Measurements from ENCODE around the gene RAB29.

The RAB29 gene

DNA sequence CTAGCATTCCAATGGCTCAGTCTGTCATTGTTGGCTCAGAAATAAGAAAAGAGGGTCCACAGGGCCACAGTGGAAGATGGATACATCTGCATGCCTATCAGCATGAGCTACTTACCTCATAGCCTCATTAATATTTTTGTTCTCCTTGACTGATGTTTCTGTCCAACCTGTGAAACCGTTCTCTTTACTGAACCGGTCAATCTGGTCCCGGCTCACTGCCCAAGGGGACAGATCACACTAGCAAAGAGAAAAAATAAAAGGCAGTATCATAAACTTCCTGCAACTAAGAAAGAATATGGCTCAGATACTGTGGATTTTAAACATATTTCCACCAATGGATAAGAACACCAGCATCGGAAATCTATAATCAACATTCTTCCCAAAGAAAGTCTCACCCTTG, 4.7 kb downstream of the RAB29 start:
- no peak overlapping the region for H4K91ac ChIP-seq (ENCODE audit: low read depth, low read length, poor library complexity)
- no peak overlapping the region for H2BK15ac ChIP-seq (ENCODE audit: low read length)
- no peak overlapping the region for H3K9ac ChIP-seq (ENCODE audit: low read depth, low read length, poor library complexity)
- H3K4me3 ChIP-seq (ENCODE audit: low read length in 2 of 2): no peak overlapping the region
- no peak overlapping the region for H3K18ac ChIP-seq (ENCODE audit: low read length)
- DNase-seq (ENCODE audit: low spot score): no peak
- no peak overlapping the region for H3K27ac ChIP-seq (replicated peaks; ENCODE audit: low read length)
- H2BK12ac ChIP-seq (ENCODE audit: low read length): no peak overlapping the region
- no peaks in the 10 kb centered on the region for H3K36me3 ChIP-seq (replicated peaks in 1 of 2; ENCODE audit: control insufficient read depth in 2 of 2, insufficient read depth in 2 of 2, low read length in 2 of 2)
- no peaks in the 10 kb centered on the region for H3K79me1 ChIP-seq (ENCODE audit: low read depth, low read length)
- no peak overlapping the region for H2BK120ac ChIP-seq (ENCODE audit: low read depth, low read length)
- H2BK5ac ChIP-seq (ENCODE audit: low read length): no peak overlapping the region
- H4K8ac ChIP-seq (ENCODE audit: low read depth, low read length): no peak overlapping the region
- no CpG with 5 or more reads among the region's 4 CpGs for WGBS, 2 donors (ENCODE audit: extremely low coverage in 2 of 2, insufficient read length in 2 of 2, insufficient replicate concordance in 1 of 2)
- no peak overlapping the region for H3K4me2 ChIP-seq (ENCODE audit: insufficient read depth, low read length, poor library complexity, severe bottlenecking)
- no peak overlapping the region for H2AFZ ChIP-seq (ENCODE audit: low read length)
- no peak overlapping the region for H3K23ac ChIP-seq (ENCODE audit: low read depth, low read length, poor library complexity)
- peaks cover 0 to 5% of the 10 kb centered on the region in 2 donors for H3K4me1 ChIP-seq (ENCODE audit: control insufficient read depth in 2 of 2, insufficient read depth in 1 of 2, low read depth in 1 of 2, low read length in 2 of 2)
- peaks cover 6 to 52% (median 16%) of the 10 kb centered on the region in 3 experiments for H3K27me3 ChIP-seq (ENCODE audit: control insufficient read depth in 3 of 3, insufficient read depth in 3 of 3, low read depth in 1 of 3, low read length in 3 of 3)
- no peak overlapping the region for H3K14ac ChIP-seq (ENCODE audit: low read length)
- no peak overlapping the region for H2AK5ac ChIP-seq (ENCODE audit: low read depth, low read length)
- H3K4ac ChIP-seq (ENCODE audit: low read length): no peak overlapping the region
- no peaks in the 10 kb centered on the region for H3K9me3 ChIP-seq (replicated peaks in 1 of 2; ENCODE audit: control insufficient read depth in 2 of 2, insufficient read depth in 1 of 2, low read depth in 1 of 2, low read length in 2 of 2)

DNA sequence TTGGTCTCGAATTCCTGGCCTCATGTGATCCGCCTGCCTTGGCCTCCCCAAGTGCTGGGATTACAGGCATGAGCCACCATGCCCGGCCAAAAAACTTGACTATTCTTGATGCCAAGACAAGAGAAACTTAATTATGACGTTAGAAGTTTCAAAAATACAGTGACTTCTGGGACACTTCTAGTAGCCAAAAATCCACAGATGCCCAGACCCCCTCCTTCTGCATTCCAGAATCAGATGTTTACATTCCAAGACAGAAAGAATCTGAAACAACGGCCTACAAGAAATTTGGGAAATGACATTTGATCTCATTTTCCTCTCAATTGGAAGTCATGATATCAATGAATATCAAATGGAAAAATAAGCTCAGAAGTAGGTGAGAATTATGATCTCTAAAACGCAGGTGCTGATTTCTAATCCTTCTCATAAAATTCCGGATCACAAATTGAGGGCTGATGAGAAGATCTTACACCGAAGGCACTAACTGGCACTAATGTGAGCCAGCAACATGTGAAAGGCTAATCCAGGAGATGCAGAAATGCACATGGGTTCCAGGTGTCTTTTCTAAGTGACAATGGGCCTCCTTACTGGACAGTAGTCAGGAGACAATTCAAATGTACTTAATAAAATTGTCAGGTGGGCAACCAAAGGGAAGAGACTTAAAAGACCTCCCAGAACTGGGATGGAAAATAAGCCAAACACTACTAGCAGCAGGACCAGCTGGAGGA, 5.5 kb downstream of the RAB29 start:
- Histone ChIP-seq H4K8ac (ENCODE audit: low read depth, low read length) (no peak overlapping the region), H3K4me1 (ENCODE audit: control insufficient read depth in 2 of 2, insufficient read depth in 1 of 2, low read depth in 1 of 2, low read length in 2 of 2) (peaks cover 0 to 5% of the 10 kb centered on the region in 2 donors), H3K9me3 (replicated peaks in 1 of 2; ENCODE audit: control insufficient read depth in 2 of 2, insufficient read depth in 1 of 2, low read depth in 1 of 2, low read length in 2 of 2) (no peaks in the 10 kb centered on the region), H3K14ac (ENCODE audit: low read length) (no peak overlapping the region), H3K4ac (ENCODE audit: low read length) (no peak overlapping the region), H2AK5ac (ENCODE audit: low read depth, low read length) (no peak overlapping the region), H3K36me3 (replicated peaks in 1 of 2; ENCODE audit: control insufficient read depth in 2 of 2, insufficient read depth in 2 of 2, low read length in 2 of 2) (no peaks in the 10 kb centered on the region), H2BK12ac (ENCODE audit: low read length) (no peak overlapping the region), H2BK5ac (ENCODE audit: low read length) (no peak overlapping the region), H3K23ac (ENCODE audit: low read depth, low read length, poor library complexity) (no peak overlapping the region), H2AFZ (ENCODE audit: low read length) (no peak overlapping the region), H3K18ac (ENCODE audit: low read length) (no peak overlapping the region), H4K91ac (ENCODE audit: low read depth, low read length, poor library complexity) (no peak overlapping the region), H3K27me3 (ENCODE audit: control insufficient read depth in 3 of 3, insufficient read depth in 3 of 3, low read depth in 1 of 3, low read length in 3 of 3) (peaks cover 4 to 48% (median 13%) of the 10 kb centered on the region in 3 experiments), H2BK120ac (ENCODE audit: low read depth, low read length) (no peak overlapping the region), H3K79me1 (ENCODE audit: low read depth, low read length) (no peaks in the 10 kb centered on the region), H3K4me2 (ENCODE audit: insufficient read depth, low read length, poor library complexity, severe bottlenecking) (no peak overlapping the region), H2BK15ac (ENCODE audit: low read length) (no peak overlapping the region), H3K27ac (replicated peaks; ENCODE audit: low read length) (no peak overlapping the region), H3K9ac (ENCODE audit: low read depth, low read length, poor library complexity) (no peak overlapping the region), H3K4me3 (ENCODE audit: low read length in 2 of 2) (no peak overlapping the region)
- no peak for DNase-seq (ENCODE audit: low spot score)
- WGBS, 2 donors (ENCODE audit: extremely low coverage in 2 of 2, insufficient read length in 2 of 2, insufficient replicate concordance in 1 of 2): no CpG with 5 or more reads among the region's 8 CpGs

DNA sequence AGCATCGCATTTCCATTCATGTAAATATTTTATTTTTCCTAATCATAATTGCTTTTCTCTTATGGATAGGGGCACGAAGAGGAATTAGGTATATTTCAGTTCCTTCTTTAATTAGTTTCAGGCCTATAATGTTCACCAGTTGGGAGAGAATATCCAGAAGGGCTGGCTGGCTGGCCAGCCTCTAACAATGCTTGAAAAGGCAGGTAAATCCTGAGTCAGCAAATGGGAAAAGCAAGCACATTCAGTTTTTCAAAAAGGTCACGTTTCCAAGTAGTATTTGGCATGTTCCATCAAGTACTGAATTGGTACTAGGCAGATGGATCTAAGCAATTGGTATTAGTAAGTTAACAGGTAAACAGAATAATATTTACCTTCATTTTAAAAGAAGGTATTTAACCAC, 8.0 kb downstream of the RAB29 start:
- no peak overlapping the region for H3K4ac ChIP-seq (ENCODE audit: low read length)
- H2BK15ac ChIP-seq (ENCODE audit: low read length): no peak overlapping the region
- no peak overlapping the region for H2BK5ac ChIP-seq (ENCODE audit: low read length)
- no peak overlapping the region for H3K4me2 ChIP-seq (ENCODE audit: insufficient read depth, low read length, poor library complexity, severe bottlenecking)
- no peaks in the 10 kb centered on the region for H3K36me3 ChIP-seq (replicated peaks in 1 of 2; ENCODE audit: control insufficient read depth in 2 of 2, insufficient read depth in 2 of 2, low read length in 2 of 2)
- no peak overlapping the region for H3K14ac ChIP-seq (ENCODE audit: low read length)
- WGBS, 2 donors (ENCODE audit: extremely low coverage in 2 of 2, insufficient read length in 2 of 2, insufficient replicate concordance in 1 of 2): no CpG with 5 or more reads among the region's 3 CpGs
- no peak overlapping the region for H3K23ac ChIP-seq (ENCODE audit: low read depth, low read length, poor library complexity)
- H2AK5ac ChIP-seq (ENCODE audit: low read depth, low read length): no peak overlapping the region
- H4K8ac ChIP-seq (ENCODE audit: low read depth, low read length): no peak overlapping the region
- no peaks in the 10 kb centered on the region for H3K9me3 ChIP-seq (replicated peaks in 1 of 2; ENCODE audit: control insufficient read depth in 2 of 2, insufficient read depth in 1 of 2, low read depth in 1 of 2, low read length in 2 of 2)
- no peaks in the 10 kb centered on the region for H3K79me1 ChIP-seq (ENCODE audit: low read depth, low read length)
- peaks cover 0 to 27% (median 0%) of the 10 kb centered on the region in 3 experiments for H3K27me3 ChIP-seq (ENCODE audit: control insufficient read depth in 3 of 3, insufficient read depth in 3 of 3, low read depth in 1 of 3, low read length in 3 of 3)
- H3K27ac ChIP-seq (replicated peaks; ENCODE audit: low read length): no peak overlapping the region
- H2BK120ac ChIP-seq (ENCODE audit: low read depth, low read length): no peak overlapping the region
- H2BK12ac ChIP-seq (ENCODE audit: low read length): no peak overlapping the region
- H3K4me1 ChIP-seq (ENCODE audit: control insufficient read depth in 2 of 2, insufficient read depth in 1 of 2, low read depth in 1 of 2, low read length in 2 of 2): peaks cover 0 to 2% of the 10 kb centered on the region in 2 donors
- no peak overlapping the region for H3K9ac ChIP-seq (ENCODE audit: low read depth, low read length, poor library complexity)
- no peak overlapping the region for H2AFZ ChIP-seq (ENCODE audit: low read length)
- H3K18ac ChIP-seq (ENCODE audit: low read length): no peak overlapping the region
- no peak overlapping the region for H4K91ac ChIP-seq (ENCODE audit: low read depth, low read length, poor library complexity)
- no peak overlapping the region for H3K4me3 ChIP-seq (ENCODE audit: low read length in 2 of 2)
- no peak for DNase-seq (ENCODE audit: low spot score)

DNA sequence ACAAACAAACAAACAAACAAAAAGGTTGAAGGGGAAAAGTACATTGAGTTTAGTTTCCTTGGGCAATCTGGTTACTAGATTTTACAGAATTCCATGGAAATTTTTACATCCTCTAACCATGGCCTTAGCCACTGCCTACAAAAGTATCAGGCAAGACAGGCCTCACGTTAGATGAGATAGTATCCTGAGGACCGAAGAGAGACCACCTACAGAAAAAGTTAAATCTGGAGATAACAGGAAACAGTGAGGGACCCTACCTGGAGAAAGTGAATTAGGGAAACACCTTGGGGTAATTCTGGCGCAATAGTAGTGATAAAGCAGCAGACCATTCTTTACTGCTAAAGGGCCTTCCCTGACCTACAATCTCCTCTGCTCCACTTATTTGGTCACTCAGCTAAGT, 8.7 kb downstream of the RAB29 start:
- no peak overlapping the region for H4K8ac ChIP-seq (ENCODE audit: low read depth, low read length)
- H3K4ac ChIP-seq (ENCODE audit: low read length): no peak overlapping the region
- H2BK12ac ChIP-seq (ENCODE audit: low read length): no peak overlapping the region
- DNase-seq (ENCODE audit: low spot score): no peak
- no peak overlapping the region for H4K91ac ChIP-seq (ENCODE audit: low read depth, low read length, poor library complexity)
- H2AK5ac ChIP-seq (ENCODE audit: low read depth, low read length): no peak overlapping the region
- no peak overlapping the region for H3K23ac ChIP-seq (ENCODE audit: low read depth, low read length, poor library complexity)
- no peak overlapping the region for H3K4me3 ChIP-seq (ENCODE audit: low read length in 2 of 2)
- no peaks in the 10 kb centered on the region for H3K79me1 ChIP-seq (ENCODE audit: low read depth, low read length)
- WGBS, 2 donors (ENCODE audit: extremely low coverage in 2 of 2, insufficient read length in 2 of 2, insufficient replicate concordance in 1 of 2): no CpG with 5 or more reads among the region's 3 CpGs
- H2BK5ac ChIP-seq (ENCODE audit: low read length): no peak overlapping the region
- H3K9ac ChIP-seq (ENCODE audit: low read depth, low read length, poor library complexity): no peak overlapping the region
- H3K14ac ChIP-seq (ENCODE audit: low read length): no peak overlapping the region
- H2AFZ ChIP-seq (ENCODE audit: low read length): no peak overlapping the region
- H2BK15ac ChIP-seq (ENCODE audit: low read length): no peak overlapping the region
- no peak overlapping the region for H3K4me2 ChIP-seq (ENCODE audit: insufficient read depth, low read length, poor library complexity, severe bottlenecking)
- H3K27ac ChIP-seq (replicated peaks; ENCODE audit: low read length): no peak overlapping the region
- H3K27me3 ChIP-seq (ENCODE audit: control insufficient read depth in 3 of 3, insufficient read depth in 3 of 3, low read depth in 1 of 3, low read length in 3 of 3): peaks cover 0 to 23% (median 0%) of the 10 kb centered on the region in 3 experiments
- no peak overlapping the region for H3K18ac ChIP-seq (ENCODE audit: low read length)
- no peaks in the 10 kb centered on the region for H3K9me3 ChIP-seq (replicated peaks in 1 of 2; ENCODE audit: control insufficient read depth in 2 of 2, insufficient read depth in 1 of 2, low read depth in 1 of 2, low read length in 2 of 2)
- peaks cover 0 to 2% of the 10 kb centered on the region in 2 donors for H3K4me1 ChIP-seq (ENCODE audit: control insufficient read depth in 2 of 2, insufficient read depth in 1 of 2, low read depth in 1 of 2, low read length in 2 of 2)
- H3K36me3 ChIP-seq (replicated peaks in 1 of 2; ENCODE audit: control insufficient read depth in 2 of 2, insufficient read depth in 2 of 2, low read length in 2 of 2): no peaks in the 10 kb centered on the region
- H2BK120ac ChIP-seq (ENCODE audit: low read depth, low read length): no peak overlapping the region
